NCI-H1930 (cell line): ENCODE measurements around the gene ZNF345.

ENCODE experiments used
- DNase-seq, 2 experiments: peaks; one replicate each; lab custom pipeline; 2025; lab: John Stamatoyannopoulos, UW

Gene ZNF345

GRCh38 chr19:36916991-36917390 is 66.3 kb downstream of the ZNF345 start:
- DNase-seq = no peak

DNA sequence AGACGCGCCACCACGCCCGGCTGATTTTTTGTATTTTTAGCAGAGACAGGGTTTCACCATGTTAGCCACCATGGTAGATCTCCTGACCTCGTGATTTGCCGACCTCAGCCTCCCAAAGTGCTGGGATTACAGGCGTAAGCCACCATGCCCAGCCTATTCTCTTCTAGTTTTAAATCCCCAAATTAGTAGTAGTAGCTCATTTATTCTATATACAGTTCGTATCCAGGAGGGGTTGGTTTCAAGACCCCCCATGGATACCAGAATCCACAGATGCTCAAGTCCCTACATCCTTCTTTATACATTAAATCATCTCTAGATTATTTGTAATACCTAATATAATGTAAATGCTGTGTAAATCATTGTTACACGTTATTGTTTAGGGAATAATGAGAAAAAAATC is 67.4 kb downstream of the ZNF345 start:
- no peak for DNase-seq
